Left ventricle myocardium superior (tissue), 1 donor: ENCODE results near the gene DCHS2. TPM values are rescaled to one million over a fixed set of nuclear protein-coding genes. Genes with fewer than 3 reads are reported as not detected.

Experiments used
- ATAC-seq: fragments of 200-7000 bp; cut with Tn5 transposase; one replicate; pipeline ENCODE4 v1.9.1; 2020; ENCODE audit warnings: mild to moderate bottlenecking, moderate library complexity
- DNase-seq: peaks from one replicate; pipeline ENCODE4 v3.0.0-alpha.2; 2020
- intact Hi-C: fragments of 100-400 bp; cut with micrococcal nuclease; formaldehyde crosslinking; loops from one replicate; pipeline ENCODE4 v1.11.0; 2022
- total RNA-seq: library from RNA; stranded (reverse); fragmentation: NEBNext Ultra II Directional; extraction: Animal tissue kit (Norgen Biotek cat#: 25700); gene quantifications from one replicate; pipeline ENCODE4 v1.2.1, GENCODE V29; 2021
- donor health status: DM: no; HTN: yes; CAD: no; lungs with severe emphysema.

The DCHS2 gene
- total RNA-seq, 1 donor from 2014 or later, result not detected

- intact Hi-C loops, result no loop called here
- DNase-seq, result no peak
- peak; percentile 30 for ATAC-seq
Measured at GRCh38 chr4:154490583-154491340, 837 bp downstream of the DCHS2 start.

DNA sequence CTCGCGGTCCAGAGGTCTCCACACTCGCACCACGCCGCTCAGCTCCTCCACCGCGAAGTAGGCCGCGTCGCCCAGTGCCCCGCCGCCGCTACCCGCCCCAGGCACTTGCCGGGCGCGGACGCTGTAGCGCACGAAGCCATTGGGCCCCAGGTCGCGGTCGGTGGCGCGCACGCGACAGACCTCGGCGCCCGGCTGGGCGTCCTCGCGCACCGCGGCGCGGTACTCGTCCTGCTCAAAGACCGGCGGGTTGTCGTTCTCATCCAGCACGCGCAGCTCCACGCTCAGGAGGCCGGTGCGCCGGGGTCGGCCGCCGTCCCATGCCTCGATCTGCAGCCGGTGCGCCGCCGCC lies 1.4 kb downstream of the DCHS2 start:
- no peak for DNase-seq
- ATAC-seq, result no peak
- intact Hi-C loops, result no loop called here

DNA sequence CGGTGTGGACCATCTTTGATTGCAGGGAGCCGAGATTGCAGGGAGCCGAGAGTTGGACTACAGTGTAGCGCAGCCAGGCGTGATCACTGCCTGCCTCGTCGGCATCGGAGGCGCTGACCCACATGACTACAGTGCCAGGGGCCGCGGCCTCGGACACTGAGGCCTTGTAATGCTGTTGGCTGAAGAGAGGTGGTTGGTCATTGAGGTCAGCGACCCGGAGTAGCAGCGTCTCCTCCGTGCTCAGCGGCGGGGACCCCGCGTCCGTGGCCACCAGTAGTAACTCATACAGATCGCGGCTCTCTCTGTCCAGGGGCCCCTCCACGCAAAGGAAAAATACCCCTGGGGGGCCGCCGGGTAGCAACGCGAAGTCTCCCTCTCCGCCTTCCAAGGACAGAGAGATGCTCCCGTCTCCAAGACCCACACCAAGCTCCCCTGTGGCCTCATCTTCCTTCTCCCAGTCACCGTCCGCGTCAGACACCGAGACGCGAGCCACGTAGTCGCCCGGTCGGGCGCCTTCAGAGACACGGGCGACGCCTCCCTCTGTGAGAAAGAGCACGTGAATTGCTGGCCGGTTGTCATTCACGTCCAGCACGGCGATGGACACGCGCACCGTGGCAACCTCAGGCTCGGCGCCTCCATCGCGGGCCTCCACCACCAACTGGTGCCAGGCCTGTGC lies 1.9 kb downstream of the DCHS2 start:
- DNase-seq (no peak), ATAC-seq (no peak)
- intact Hi-C loops, result no loop called here

- ATAC-seq, result no peak
- intact Hi-C loops, result no loop called here
- DNase-seq, result no peak
Measured at GRCh38 chr4:154487145-154487544, 4.5 kb downstream of the DCHS2 start.

DNA sequence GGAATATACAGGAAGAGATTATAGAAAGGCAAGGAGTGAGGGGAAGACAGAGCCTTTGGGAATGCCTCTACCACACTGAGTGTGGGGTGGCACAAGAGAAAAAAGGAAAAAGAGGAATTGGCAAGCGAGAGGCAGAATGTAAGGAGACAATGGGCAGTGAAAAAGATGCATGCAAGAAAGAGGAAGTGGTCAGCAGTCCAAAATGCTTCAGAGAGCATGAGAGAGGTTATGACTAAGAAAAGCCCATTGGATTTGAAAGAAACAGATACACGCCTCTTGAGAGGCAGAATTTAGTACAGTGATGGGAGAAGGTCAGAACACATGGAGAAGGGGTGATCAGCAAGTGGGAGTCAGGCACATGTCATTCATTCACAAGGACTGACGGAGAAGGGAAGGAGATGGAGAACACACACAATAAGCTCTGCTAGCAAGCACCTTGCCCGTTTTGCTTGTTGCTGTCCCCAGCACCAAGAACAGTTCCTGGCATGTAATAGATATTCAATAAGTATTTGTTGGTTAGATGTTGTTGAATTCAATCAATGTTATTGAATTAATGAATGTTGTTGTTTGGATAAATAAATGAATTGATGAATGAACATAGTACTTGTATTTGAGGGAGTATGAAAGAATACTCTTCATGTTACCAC lies 6.3 kb downstream of the DCHS2 start:
- intact Hi-C loops, result no loop called here
- ATAC-seq (no peak), DNase-seq (no peak)

GRCh38 chr4:154478547-154478946 lies 13.1 kb downstream of the DCHS2 start:
- intact Hi-C loops, result no loop called here
- no peak for DNase-seq
- no peak for ATAC-seq

- DNase-seq, result no peak
- ATAC-seq, result no peak
- intact Hi-C loops, result no loop called here
Measured at GRCh38 chr4:154478128-154478527, 13.5 kb downstream of the DCHS2 start.

DNA sequence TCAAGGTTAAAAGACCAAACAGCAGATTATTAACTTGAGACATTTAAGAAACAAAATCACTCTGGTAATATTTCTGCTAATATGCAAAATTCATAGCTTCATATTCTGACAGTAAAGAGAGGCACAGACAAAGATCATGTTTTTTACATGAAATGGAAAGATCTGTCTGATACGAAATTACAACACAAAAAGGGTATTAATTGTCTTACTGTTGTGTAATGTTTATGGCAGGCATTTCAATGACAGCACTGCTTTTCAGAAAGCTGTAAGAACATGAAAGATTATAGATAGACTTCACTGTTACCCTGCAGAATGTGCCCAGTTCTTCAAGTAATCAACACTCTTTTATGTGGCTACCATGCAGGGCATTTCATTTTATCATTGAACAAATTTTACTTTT lies 15.4 kb downstream of the DCHS2 start:
- DNase-seq, result no peak
- ATAC-seq, result no peak
- intact Hi-C loops, result no loop called here

GRCh38 chr4:154475820-154476219 lies 15.8 kb downstream of the DCHS2 start:
- no peak for ATAC-seq
- intact Hi-C loops, result no loop called here
- DNase-seq, result no peak

DNA sequence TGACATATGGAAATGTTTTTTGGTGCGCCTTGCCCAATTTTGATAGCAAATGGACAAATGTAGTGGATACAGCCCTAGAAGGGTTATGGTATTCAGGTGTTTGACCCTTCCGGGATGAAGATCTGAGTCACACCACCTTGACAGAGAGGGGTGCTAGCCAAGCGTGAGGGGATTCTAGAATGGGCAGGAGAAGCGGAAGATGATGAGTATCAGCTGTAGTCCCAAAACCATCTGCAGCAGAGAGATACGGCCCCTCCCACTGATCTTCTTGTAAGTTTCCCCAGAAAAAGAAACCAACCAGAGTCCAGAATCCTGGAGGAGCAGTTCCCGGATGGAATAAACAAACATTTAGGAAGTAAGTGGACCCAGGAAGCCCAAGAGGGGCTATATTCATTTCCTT lies 18.1 kb downstream of the DCHS2 start:
- DNase-seq, result no peak
- intact Hi-C loops, result no loop called here
- ATAC-seq, result no peak

GRCh38 chr4:154472858-154473257 lies 18.7 kb downstream of the DCHS2 start:
- intact Hi-C loops, result no loop called here
- ATAC-seq (no peak), DNase-seq (no peak)

- ATAC-seq, result no peak
- intact Hi-C loops, result no loop called here
- DNase-seq, result no peak
Measured at GRCh38 chr4:154471526-154472331, 19.9 kb downstream of the DCHS2 start.

DNA sequence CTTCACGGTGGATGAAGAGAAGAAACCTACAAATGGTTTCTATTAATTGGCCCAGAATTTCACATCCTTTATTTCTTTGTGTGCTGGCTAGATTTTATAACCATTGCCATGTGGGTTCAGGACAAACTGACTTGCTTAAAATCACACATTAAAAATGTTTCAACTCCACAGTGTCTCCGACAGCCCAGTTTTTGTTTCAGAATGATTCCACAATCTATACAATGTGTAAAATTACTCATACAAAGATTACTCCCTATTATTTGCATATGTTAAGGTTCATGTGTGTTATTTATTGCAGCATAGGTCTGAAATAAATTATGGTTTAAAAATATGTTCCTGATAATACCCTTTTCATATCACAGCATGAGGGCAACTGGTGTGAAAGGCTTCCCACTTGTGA lies 20.6 kb downstream of the DCHS2 start:
- intact Hi-C loops, result no loop called here
- DNase-seq, result no peak
- ATAC-seq, result no peak

DNA sequence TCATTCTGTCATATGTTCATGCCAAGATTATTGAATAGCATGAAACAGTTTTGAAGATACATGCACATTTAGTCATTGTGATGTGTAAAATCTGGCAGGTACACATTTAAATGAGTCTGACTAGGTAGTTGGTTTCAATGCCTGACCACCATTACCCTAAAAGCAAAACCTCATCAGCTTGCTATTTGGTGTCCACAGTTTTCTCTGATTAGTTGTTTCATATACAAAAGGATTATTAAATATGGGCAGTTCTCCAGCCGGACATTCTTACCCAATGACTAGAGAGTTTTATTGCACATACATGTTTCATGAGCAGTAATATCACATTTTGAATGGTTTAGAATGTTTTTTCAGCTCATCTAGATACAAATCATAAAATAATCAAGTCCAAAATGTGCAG lies 23.7 kb downstream of the DCHS2 start:
- intact Hi-C loops, result no loop called here
- no peak for ATAC-seq
- DNase-seq, result no peak

DNA sequence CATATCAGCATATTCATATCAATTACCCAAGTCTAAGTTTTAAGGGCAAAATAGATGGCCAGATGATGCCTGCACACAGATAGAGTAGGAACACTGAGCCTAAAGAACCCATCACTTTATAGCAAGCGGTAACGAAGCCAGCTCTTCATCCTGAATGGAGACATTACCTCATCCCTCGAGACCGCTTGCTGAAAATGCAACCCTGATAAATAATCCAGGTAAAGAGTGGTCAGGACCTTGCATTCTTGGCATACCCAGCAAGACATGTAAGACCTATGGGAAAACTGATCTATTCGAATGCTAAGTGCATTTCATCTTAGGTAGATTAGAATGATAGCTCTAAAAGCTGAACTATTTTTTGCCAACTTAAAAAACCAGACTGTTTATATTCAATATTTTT lies 25.3 kb downstream of the DCHS2 start:
- no peak for ATAC-seq
- intact Hi-C loops, result no loop called here

DNA sequence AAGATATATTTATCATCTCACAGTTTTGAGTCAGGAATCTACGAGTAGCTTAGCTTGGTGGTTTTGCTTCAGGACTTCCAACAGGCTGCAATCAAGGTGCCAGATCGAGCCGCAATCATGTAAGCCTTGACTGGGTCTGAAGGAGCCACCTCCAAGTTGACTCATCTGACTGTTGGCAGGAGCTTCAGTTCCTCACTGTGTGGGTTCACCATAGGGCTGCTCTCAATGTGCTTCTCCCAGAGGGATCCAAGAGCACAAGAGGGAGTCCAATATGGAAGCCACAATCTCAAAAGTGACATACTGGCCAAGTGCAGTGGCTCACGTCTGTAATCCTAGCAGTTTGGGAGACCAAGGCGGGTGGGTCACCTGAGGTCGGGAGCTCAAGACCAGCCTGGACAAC lies 26.5 kb downstream of the DCHS2 start:
- DNase-seq (no peak), ATAC-seq (no peak)
- intact Hi-C loops, result no loop called here

More for the DNA sequence above, 25.3 kb downstream of the DCHS2 start:
- DNase-seq, result no peak

DNA sequence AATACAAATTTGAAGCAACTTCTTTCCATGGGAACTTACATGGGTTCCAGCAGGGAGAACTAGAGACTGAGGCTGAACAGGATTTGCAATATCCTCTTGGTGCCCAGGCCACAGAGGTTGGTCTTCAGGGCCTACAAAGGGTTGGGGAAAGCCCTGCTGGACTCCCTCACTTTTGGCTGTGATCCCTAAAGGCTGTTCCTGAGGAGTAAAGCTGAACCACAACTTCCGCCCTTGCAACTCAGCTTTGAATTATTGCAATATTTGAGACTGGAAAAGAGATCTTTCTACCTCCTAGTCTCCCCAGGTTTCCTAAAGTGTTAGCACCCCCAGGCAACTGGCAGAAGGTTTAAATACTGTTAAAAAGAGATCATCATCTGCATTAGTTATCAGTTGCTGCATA lies 26.9 kb downstream of the DCHS2 start:
- ATAC-seq (no peak), DNase-seq (no peak)
- intact Hi-C loops, result no loop called here

DNA sequence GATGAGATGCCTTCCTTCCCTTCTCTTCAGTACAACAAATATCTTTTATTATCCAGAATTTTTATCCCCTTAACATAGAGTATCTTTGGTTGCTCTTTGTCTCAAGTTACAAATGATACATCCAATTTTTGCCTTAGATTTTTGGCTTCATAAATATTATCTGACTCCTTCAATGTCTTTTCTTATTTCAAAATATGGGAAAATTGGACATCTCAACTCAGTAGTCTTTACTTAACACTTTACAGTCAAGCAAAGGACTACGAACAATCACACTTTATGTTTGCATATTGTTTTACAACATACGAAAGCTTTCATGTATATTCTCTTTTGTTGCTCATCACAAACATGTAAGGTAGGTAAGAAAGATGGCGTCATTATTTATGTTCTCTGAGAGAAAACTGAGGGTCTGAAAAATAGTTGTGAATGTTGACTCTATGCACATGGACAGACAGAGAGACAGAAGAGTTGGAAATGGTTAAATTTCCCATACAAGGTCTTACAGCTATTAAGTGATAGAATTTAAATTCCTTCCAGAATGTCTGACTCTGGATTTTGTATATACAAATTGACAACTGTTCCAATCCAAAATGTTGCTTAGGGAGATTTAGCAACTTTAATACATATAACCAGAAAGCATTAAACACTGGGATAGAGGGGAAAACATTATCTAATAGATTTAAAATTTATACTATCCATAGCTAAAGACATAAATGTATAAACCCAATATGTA lies 29.4 kb downstream of the DCHS2 start:
- DNase-seq (no peak), ATAC-seq (no peak)
- intact Hi-C loops, result no loop called here

DNA sequence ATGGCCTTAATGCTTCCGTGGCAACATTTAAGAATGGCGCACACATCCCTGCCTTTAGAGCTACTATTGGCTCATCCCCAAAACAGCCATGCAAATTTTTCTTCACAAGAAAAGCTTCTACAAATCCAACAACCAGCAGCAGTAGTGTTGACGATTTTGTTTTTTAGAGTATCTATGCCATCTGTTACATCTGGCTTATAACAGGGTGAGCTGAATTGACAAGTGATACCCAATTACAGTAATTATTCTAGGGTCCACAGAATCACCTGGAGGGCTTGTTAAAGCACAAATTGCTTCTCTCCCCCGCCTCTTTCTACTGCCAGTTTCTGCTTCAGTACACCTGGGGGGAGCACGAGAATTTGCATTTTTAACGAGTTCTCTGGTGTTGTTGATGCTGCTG lies 34.1 kb downstream of the DCHS2 start:
- intact Hi-C loops, result no loop called here
- no peak for ATAC-seq

More for the DNA sequence above, 34.1 kb downstream of the DCHS2 start:
- DNase-seq, result no peak
